ENCODE data around the gene TFPI.

TFPI gene

GRCh38 chr2:187525163-187525900, 28.9 kb downstream of the TFPI start:
- Histone ChIP-seq H3K79me2 (ENCODE audit: insufficient read depth, low read length) (no peaks in the 10 kb centered on the region), H3K9ac (ENCODE audit: low read depth, low read length) (no peak overlapping the region), H3K27me3 (ENCODE audit: insufficient read depth, low read length, poor library complexity) (no peaks in the 10 kb centered on the region), H4K20me1 (ENCODE audit: insufficient read depth, low read length) (no peaks in the 10 kb centered on the region), H3K27ac (ENCODE audit: low read length) (no peak overlapping the region), H3K4me1 (ENCODE audit: insufficient read depth, low read length) (no peaks in the 10 kb centered on the region), H3K4me2 (ENCODE audit: insufficient read depth, low read length) (no peak overlapping the region), H2AFZ (ENCODE audit: low read depth, low read length) (no peak overlapping the region), H3K4me3 (ENCODE audit: low read depth in 1 of 2, low read length in 2 of 2) (no peak overlapping the region), H3K9me3 (ENCODE audit: insufficient read depth, low read length, severe bottlenecking) (no peaks in the 10 kb centered on the region), H3K36me3 (ENCODE audit: insufficient read depth, low read length) (no peaks in the 10 kb centered on the region)
- ATAC-seq (ENCODE audit: insufficient read depth, low read depth): no peak
- TF ChIP-seq EZH2 (IDR thresholded peaks at IDR 0.05; ENCODE audit: borderline replicate concordance, low read depth, low read length, severe bottlenecking) (no peak), CTCF (IDR thresholded peaks at IDR 0.05; ENCODE audit: borderline replicate concordance, extremely low read depth, low read length, poor library complexity, severe bottlenecking) (no peak)
- DNase-seq: no peak

- no peak for DNase-seq
- TF ChIP-seq EZH2 (IDR thresholded peaks at IDR 0.05; ENCODE audit: borderline replicate concordance, low read depth, low read length, severe bottlenecking): no peak
- TF ChIP-seq CTCF (IDR thresholded peaks at IDR 0.05; ENCODE audit: borderline replicate concordance, extremely low read depth, low read length, poor library complexity, severe bottlenecking): no peak
- Histone ChIP-seq H3K27me3 (ENCODE audit: insufficient read depth, low read length, poor library complexity) (no peaks in the 10 kb centered on the region), H3K4me1 (ENCODE audit: insufficient read depth, low read length) (no peaks in the 10 kb centered on the region), H4K20me1 (ENCODE audit: insufficient read depth, low read length) (no peaks in the 10 kb centered on the region), H3K9ac (ENCODE audit: low read depth, low read length) (no peak overlapping the region), H3K4me2 (ENCODE audit: insufficient read depth, low read length) (no peak overlapping the region), H3K9me3 (ENCODE audit: insufficient read depth, low read length, severe bottlenecking) (no peaks in the 10 kb centered on the region), H3K27ac (ENCODE audit: low read length) (no peak overlapping the region), H2AFZ (ENCODE audit: low read depth, low read length) (no peak overlapping the region), H3K36me3 (ENCODE audit: insufficient read depth, low read length) (no peaks in the 10 kb centered on the region), H3K79me2 (ENCODE audit: insufficient read depth, low read length) (no peaks in the 10 kb centered on the region), H3K4me3 (ENCODE audit: low read depth in 1 of 2, low read length in 2 of 2) (no peak overlapping the region)
- no peak for ATAC-seq (ENCODE audit: insufficient read depth, low read depth)
These were observed 30.9 kb downstream of the TFPI start for GRCh38 chr2:187523325-187523724.

GRCh38 chr2:187520121-187520624, 34.1 kb downstream of the TFPI start:
- DNase-seq: no peak
- no peak overlapping the region for H3K27ac ChIP-seq (ENCODE audit: low read length)
- H3K79me2 ChIP-seq (ENCODE audit: insufficient read depth, low read length): no peaks in the 10 kb centered on the region
- no peaks in the 10 kb centered on the region for H3K4me1 ChIP-seq (ENCODE audit: insufficient read depth, low read length)
- H3K9me3 ChIP-seq (ENCODE audit: insufficient read depth, low read length, severe bottlenecking): no peaks in the 10 kb centered on the region
- no peak overlapping the region for H3K4me3 ChIP-seq (ENCODE audit: low read depth in 1 of 2, low read length in 2 of 2)
- ATAC-seq (ENCODE audit: insufficient read depth, low read depth): no peak
- H2AFZ ChIP-seq (ENCODE audit: low read depth, low read length): no peak overlapping the region
- no peak overlapping the region for H3K9ac ChIP-seq (ENCODE audit: low read depth, low read length)
- H3K36me3 ChIP-seq (ENCODE audit: insufficient read depth, low read length): no peaks in the 10 kb centered on the region
- no peaks in the 10 kb centered on the region for H3K27me3 ChIP-seq (ENCODE audit: insufficient read depth, low read length, poor library complexity)
- H3K4me2 ChIP-seq (ENCODE audit: insufficient read depth, low read length): no peak overlapping the region
- no peak for TF ChIP-seq EZH2 (IDR thresholded peaks at IDR 0.05; ENCODE audit: borderline replicate concordance, low read depth, low read length, severe bottlenecking)
- TF ChIP-seq CTCF (IDR thresholded peaks at IDR 0.05; ENCODE audit: borderline replicate concordance, extremely low read depth, low read length, poor library complexity, severe bottlenecking): no peak
- H4K20me1 ChIP-seq (ENCODE audit: insufficient read depth, low read length): no peaks in the 10 kb centered on the region

All from DND-41 (cell line).